ENCODE measurements around the gene NRG2.

Gene NRG2

GRCh38 chr5:140014751-140015150, 28.3 kb downstream of the NRG2 start:
- TF ChIP-seq REST (IDR thresholded peaks at IDR 0.05; ENCODE audit: insufficient read depth in 1 of 2, low read depth in 2 of 2, low read length in 2 of 2) (no peak), FOXP2 (optimal IDR thresholded peaks at IDR 0.05; ENCODE audit: borderline replicate concordance, extremely low read depth, extremely low read length, insufficient read depth) (no peak), SIN3A (IDR thresholded peaks at IDR 0.05; ENCODE audit: borderline replicate concordance, insufficient read depth, low read length) (no peak), TAF1 (IDR thresholded peaks at IDR 0.05; ENCODE audit: borderline replicate concordance, insufficient read depth, low read length) (no peak), POLR2AphosphoS5 (IDR thresholded peaks at IDR 0.05; ENCODE audit: low read depth, low read length) (no peak)

GRCh38 chr5:140013536-140013935, 29.6 kb downstream of the NRG2 start:
- no peak for TF ChIP-seq REST (IDR thresholded peaks at IDR 0.05; ENCODE audit: insufficient read depth in 1 of 2, low read depth in 2 of 2, low read length in 2 of 2)
- TF ChIP-seq FOXP2 (optimal IDR thresholded peaks at IDR 0.05; ENCODE audit: borderline replicate concordance, extremely low read depth, extremely low read length, insufficient read depth), result no peak
- TF ChIP-seq POLR2AphosphoS5 (IDR thresholded peaks at IDR 0.05; ENCODE audit: low read depth, low read length), result no peak
- no peak for TF ChIP-seq TAF1 (IDR thresholded peaks at IDR 0.05; ENCODE audit: borderline replicate concordance, insufficient read depth, low read length)
- TF ChIP-seq SIN3A (IDR thresholded peaks at IDR 0.05; ENCODE audit: borderline replicate concordance, insufficient read depth, low read length), result no peak

- TF ChIP-seq POLR2AphosphoS5 (IDR thresholded peaks at IDR 0.05; ENCODE audit: low read depth, low read length) (no peak), FOXP2 (optimal IDR thresholded peaks at IDR 0.05; ENCODE audit: borderline replicate concordance, extremely low read depth, extremely low read length, insufficient read depth) (no peak), TAF1 (IDR thresholded peaks at IDR 0.05; ENCODE audit: borderline replicate concordance, insufficient read depth, low read length) (no peak), REST (IDR thresholded peaks at IDR 0.05; ENCODE audit: insufficient read depth in 1 of 2, low read depth in 2 of 2, low read length in 2 of 2) (no peak), SIN3A (IDR thresholded peaks at IDR 0.05; ENCODE audit: borderline replicate concordance, insufficient read depth, low read length) (no peak)
These were observed 30.7 kb downstream of the NRG2 start for GRCh38 chr5:140012443-140012842.

GRCh38 chr5:140011297-140011802, 31.7 kb downstream of the NRG2 start:
- TF ChIP-seq FOXP2 (optimal IDR thresholded peaks at IDR 0.05; ENCODE audit: borderline replicate concordance, extremely low read depth, extremely low read length, insufficient read depth) (no peak), TAF1 (IDR thresholded peaks at IDR 0.05; ENCODE audit: borderline replicate concordance, insufficient read depth, low read length) (no peak), REST (IDR thresholded peaks at IDR 0.05; ENCODE audit: insufficient read depth in 1 of 2, low read depth in 2 of 2, low read length in 2 of 2) (no peak), SIN3A (IDR thresholded peaks at IDR 0.05; ENCODE audit: borderline replicate concordance, insufficient read depth, low read length) (no peak), POLR2AphosphoS5 (IDR thresholded peaks at IDR 0.05; ENCODE audit: low read depth, low read length) (no peak)

- TF ChIP-seq REST (IDR thresholded peaks at IDR 0.05; ENCODE audit: insufficient read depth in 1 of 2, low read depth in 2 of 2, low read length in 2 of 2), result no peak
- TF ChIP-seq TAF1 (IDR thresholded peaks at IDR 0.05; ENCODE audit: borderline replicate concordance, insufficient read depth, low read length), result no peak
- TF ChIP-seq POLR2AphosphoS5 (IDR thresholded peaks at IDR 0.05; ENCODE audit: low read depth, low read length), result no peak
- TF ChIP-seq FOXP2 (optimal IDR thresholded peaks at IDR 0.05; ENCODE audit: borderline replicate concordance, extremely low read depth, extremely low read length, insufficient read depth), result no peak
- no peak for TF ChIP-seq SIN3A (IDR thresholded peaks at IDR 0.05; ENCODE audit: borderline replicate concordance, insufficient read depth, low read length)
These were observed 32.3 kb downstream of the NRG2 start for GRCh38 chr5:140010798-140011197.

All from PFSK-1 (cell line).